Measurements from ENCODE around the gene ZNF23. TPM values are rescaled to one million over a fixed set of nuclear protein-coding genes. Genes with fewer than 3 reads are reported as not detected.

The ZNF23 gene
- total and polyA plus RNA-seq, 2 experiments from 2014 or later, result 12.1 to 15.3 TPM

GRCh38 chr16:71501547-71501946, 39.5 kb upstream of the ZNF23 start:
- H3K27me3 ChIP-seq (replicated peaks; ENCODE audit: insufficient read depth), result no peaks in the 10 kb centered on the region
- no peaks in the 10 kb centered on the region for H3K9me3 ChIP-seq (ENCODE audit: low read depth)
- H3F3A ChIP-seq (ENCODE audit: insufficient read depth), result no peaks in the 10 kb centered on the region
- no peak overlapping the region for H3K4me3 ChIP-seq
- no peaks in the 10 kb centered on the region for H4K20me1 ChIP-seq (ENCODE audit: insufficient read depth)
- H3K27ac ChIP-seq, result no peak overlapping the region
- H3K4me1 ChIP-seq (ENCODE audit: insufficient read depth), result no peaks in the 10 kb centered on the region
- H3K9me2 ChIP-seq (ENCODE audit: insufficient read depth), result no peaks in the 10 kb centered on the region
- in situ Hi-C loops (cut with MboI), result no loop called here
- no peaks in the 10 kb centered on the region for H3K79me2 ChIP-seq (ENCODE audit: insufficient read depth)
- no peak for TF ChIP-seq EZH2 (IDR thresholded peaks at IDR 0.05; ENCODE audit: insufficient read depth, poor library complexity, severe bottlenecking)
- TF ChIP-seq EZH2phosphoT487 (IDR thresholded peaks at IDR 0.05; ENCODE audit: insufficient read depth, low read depth), result no peak
- H3K4me2 ChIP-seq (ENCODE audit: unreplicated experiment), result no peak overlapping the region
- DNase-seq, result no peak
- WGBS, 2 experiments (ENCODE audit: low coverage in 1 of 2, low lambda C conversion rate in 2 of 2, missing lambda C conversion rate in 2 of 2), result 37 to 49% methylated on average over 3 of the region's 3 CpGs
- H3K9ac ChIP-seq, result no peak overlapping the region
- H2AFZ ChIP-seq, result no peak overlapping the region
- H3K36me3 ChIP-seq (ENCODE audit: low read depth), result no peaks in the 10 kb centered on the region

DNA sequence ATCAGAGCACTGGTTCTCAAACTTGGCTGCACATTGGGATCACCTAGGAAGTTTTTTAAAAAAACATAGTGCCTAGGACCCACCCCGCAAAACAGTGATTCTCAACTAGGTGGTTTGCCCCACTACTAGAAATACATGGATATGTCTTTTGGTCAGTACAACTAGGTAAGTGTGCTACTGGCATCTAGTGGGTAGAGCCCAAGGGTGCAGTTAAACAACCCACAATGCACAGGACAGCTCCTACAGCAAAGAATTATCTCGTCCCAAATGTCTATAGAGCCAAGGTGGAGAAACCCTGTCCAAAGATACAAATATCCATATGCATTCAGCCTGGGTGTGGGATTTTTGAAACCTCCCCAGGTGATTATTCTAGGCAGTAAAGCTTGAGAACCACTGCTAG, 38.9 kb upstream of the ZNF23 start:
- H3K36me3 ChIP-seq (ENCODE audit: low read depth), result no peaks in the 10 kb centered on the region
- TF ChIP-seq EZH2phosphoT487 (IDR thresholded peaks at IDR 0.05; ENCODE audit: insufficient read depth, low read depth) (no peak), EZH2 (IDR thresholded peaks at IDR 0.05; ENCODE audit: insufficient read depth, poor library complexity, severe bottlenecking) (no peak)
- H3K9ac ChIP-seq, result no peak overlapping the region
- no peak overlapping the region for H2AFZ ChIP-seq
- no peak overlapping the region for H3K4me3 ChIP-seq
- 32 to 46% methylated on average over 2 of the region's 2 CpGs for WGBS, 2 experiments (ENCODE audit: low coverage in 1 of 2, low lambda C conversion rate in 2 of 2, missing lambda C conversion rate in 2 of 2)
- no peaks in the 10 kb centered on the region for H4K20me1 ChIP-seq (ENCODE audit: insufficient read depth)
- no peaks in the 10 kb centered on the region for H3K79me2 ChIP-seq (ENCODE audit: insufficient read depth)
- H3F3A ChIP-seq (ENCODE audit: insufficient read depth), result no peaks in the 10 kb centered on the region
- no peaks in the 10 kb centered on the region for H3K27me3 ChIP-seq (replicated peaks; ENCODE audit: insufficient read depth)
- no peaks in the 10 kb centered on the region for H3K9me3 ChIP-seq (ENCODE audit: low read depth)
- in situ Hi-C loops (cut with MboI), result no loop called here
- H3K4me1 ChIP-seq (ENCODE audit: insufficient read depth), result no peaks in the 10 kb centered on the region
- DNase-seq, result no peak
- H3K4me2 ChIP-seq (ENCODE audit: unreplicated experiment), result no peak overlapping the region
- H3K27ac ChIP-seq, result no peak overlapping the region
- H3K9me2 ChIP-seq (ENCODE audit: insufficient read depth), result no peaks in the 10 kb centered on the region

- no peak overlapping the region for H2AFZ ChIP-seq
- H3K36me3 ChIP-seq (ENCODE audit: low read depth), result no peaks in the 10 kb centered on the region
- no peaks in the 10 kb centered on the region for H3K9me3 ChIP-seq (ENCODE audit: low read depth)
- H3K9me2 ChIP-seq (ENCODE audit: insufficient read depth), result no peaks in the 10 kb centered on the region
- H3K27me3 ChIP-seq (replicated peaks; ENCODE audit: insufficient read depth), result no peaks in the 10 kb centered on the region
- no peak overlapping the region for H3K9ac ChIP-seq
- no peak overlapping the region for H3K4me3 ChIP-seq
- no peak overlapping the region for H3K27ac ChIP-seq
- TF ChIP-seq EZH2 (IDR thresholded peaks at IDR 0.05; ENCODE audit: insufficient read depth, poor library complexity, severe bottlenecking), result no peak
- TF ChIP-seq EZH2phosphoT487 (IDR thresholded peaks at IDR 0.05; ENCODE audit: insufficient read depth, low read depth), result no peak
- WGBS, 2 experiments (ENCODE audit: low coverage in 1 of 2, low lambda C conversion rate in 2 of 2, missing lambda C conversion rate in 2 of 2), result 1 to 3% methylated on average over 3 of the region's 3 CpGs
- no peaks in the 10 kb centered on the region for H3K79me2 ChIP-seq (ENCODE audit: insufficient read depth)
- no peaks in the 10 kb centered on the region for H3K4me1 ChIP-seq (ENCODE audit: insufficient read depth)
- peak; percentile 71 for DNase-seq
- in situ Hi-C loops (cut with MboI), result loop anchor here (5.0 kb wide), 1 partner anchor 83 kb away; no protein-coding TSS in a partner anchor
- no peaks in the 10 kb centered on the region for H3F3A ChIP-seq (ENCODE audit: insufficient read depth)
- no peaks in the 10 kb centered on the region for H4K20me1 ChIP-seq (ENCODE audit: insufficient read depth)
- H3K4me2 ChIP-seq (ENCODE audit: unreplicated experiment), result no peak overlapping the region
These were observed 37.8 kb upstream of the ZNF23 start for GRCh38 chr16:71499775-71500364.

GRCh38 chr16:71498031-71498430, 36.0 kb upstream of the ZNF23 start:
- H3F3A ChIP-seq (ENCODE audit: insufficient read depth), result no peaks in the 10 kb centered on the region
- in situ Hi-C loops (cut with MboI), result loop anchor here (5.0 kb wide), 1 partner anchor 81 kb away; no protein-coding TSS in a partner anchor
- H3K9ac ChIP-seq, result no peak overlapping the region
- no peak overlapping the region for H3K27ac ChIP-seq
- no peak overlapping the region for H2AFZ ChIP-seq
- no peak for TF ChIP-seq EZH2phosphoT487 (IDR thresholded peaks at IDR 0.05; ENCODE audit: insufficient read depth, low read depth)
- H3K4me1 ChIP-seq (ENCODE audit: insufficient read depth), result no peaks in the 10 kb centered on the region
- H3K4me3 ChIP-seq, result no peak overlapping the region
- WGBS, 2 experiments (ENCODE audit: low coverage in 1 of 2, low lambda C conversion rate in 2 of 2, missing lambda C conversion rate in 2 of 2), result 86 to 91% methylated on average over 3 of the region's 3 CpGs
- no peaks in the 10 kb centered on the region for H4K20me1 ChIP-seq (ENCODE audit: insufficient read depth)
- no peaks in the 10 kb centered on the region for H3K9me2 ChIP-seq (ENCODE audit: insufficient read depth)
- no peak overlapping the region for H3K4me2 ChIP-seq (ENCODE audit: unreplicated experiment)
- H3K79me2 ChIP-seq (ENCODE audit: insufficient read depth), result no peaks in the 10 kb centered on the region
- H3K27me3 ChIP-seq (replicated peaks; ENCODE audit: insufficient read depth), result no peaks in the 10 kb centered on the region
- H3K36me3 ChIP-seq (ENCODE audit: low read depth), result no peaks in the 10 kb centered on the region
- DNase-seq, result no peak
- H3K9me3 ChIP-seq (ENCODE audit: low read depth), result no peaks in the 10 kb centered on the region

DNA sequence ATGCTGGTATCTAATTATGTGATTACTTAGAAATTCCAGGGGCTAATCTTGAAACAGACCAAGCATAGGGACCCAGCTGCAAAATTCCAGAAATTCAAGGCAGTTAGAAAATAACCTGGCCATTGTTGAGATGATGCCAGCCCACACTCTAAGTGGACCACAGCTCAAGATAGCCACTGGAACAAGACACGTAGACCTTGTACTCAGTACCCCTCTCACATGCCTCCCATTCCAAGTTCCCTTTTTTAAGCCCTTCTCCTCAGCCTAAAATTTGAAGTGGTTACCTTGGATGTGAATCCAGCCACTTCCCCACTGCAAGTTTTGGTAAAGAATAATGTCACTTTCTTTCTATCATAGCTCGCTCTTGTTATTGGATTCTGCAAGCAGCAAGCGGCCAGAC, 31.2 kb upstream of the ZNF23 start:
- Histone ChIP-seq H3K4me3 (no peak overlapping the region), H2AFZ (no peak overlapping the region), H3K27ac (no peak overlapping the region), H3K4me1 (ENCODE audit: insufficient read depth) (no peaks in the 10 kb centered on the region), H3K27me3 (replicated peaks; ENCODE audit: insufficient read depth) (no peaks in the 10 kb centered on the region), H4K20me1 (ENCODE audit: insufficient read depth) (no peaks in the 10 kb centered on the region), H3K79me2 (ENCODE audit: insufficient read depth) (no peaks in the 10 kb centered on the region), H3K9me3 (ENCODE audit: low read depth) (no peaks in the 10 kb centered on the region), H3K4me2 (ENCODE audit: unreplicated experiment) (no peak overlapping the region), H3K9me2 (ENCODE audit: insufficient read depth) (no peaks in the 10 kb centered on the region), H3K9ac (no peak overlapping the region), H3F3A (ENCODE audit: insufficient read depth) (no peaks in the 10 kb centered on the region), H3K36me3 (ENCODE audit: low read depth) (no peaks in the 10 kb centered on the region)
- in situ Hi-C loops (cut with MboI), result no loop called here
- WGBS, 2 experiments (ENCODE audit: low coverage in 1 of 2, low lambda C conversion rate in 2 of 2, missing lambda C conversion rate in 2 of 2), result 57 to 62% methylated on average over 3 of the region's 3 CpGs
- no peak for TF ChIP-seq EZH2 (IDR thresholded peaks at IDR 0.05; ENCODE audit: insufficient read depth, poor library complexity, severe bottlenecking)
- TF ChIP-seq EZH2phosphoT487 (IDR thresholded peaks at IDR 0.05; ENCODE audit: insufficient read depth, low read depth), result no peak
- DNase-seq, result no peak
